ENCODE results near the gene PMEPA1.

PMEPA1 gene

GRCh38 chr20:57709823-57710799 is at the start of gene PMEPA1:
Gene PMEPA1 (minus strand): TSS chr20:57710015. CDS start chr20:57709582, 433 bp downstream.
- peak; percentile 83 to 90 for DNase-seq (ENCODE audit: low read depth in 2 of 2)

- no peak for DNase-seq (ENCODE audit: low read depth in 2 of 2)
Measured at GRCh38 chr20:57757767-57758166, 48.0 kb upstream of the PMEPA1 start.

GRCh38 chr20:57756921-57757320 is 47.1 kb upstream of the PMEPA1 start:
- DNase-seq (ENCODE audit: low read depth in 2 of 2) = no peak

GRCh38 chr20:57756213-57756612 is 46.4 kb upstream of the PMEPA1 start:
- DNase-seq (ENCODE audit: low read depth in 2 of 2) = no peak

- DNase-seq (ENCODE audit: low read depth in 2 of 2) = no peak
Measured at GRCh38 chr20:57755609-57756008, 45.8 kb upstream of the PMEPA1 start.

GRCh38 chr20:57754190-57754589 is 44.4 kb upstream of the PMEPA1 start:
- no peak for DNase-seq (ENCODE audit: low read depth in 2 of 2)

GRCh38 chr20:57753332-57754164 is 43.7 kb upstream of the PMEPA1 start:
- DNase-seq (ENCODE audit: low read depth in 2 of 2) = no peak

GRCh38 chr20:57751411-57751810 is 41.6 kb upstream of the PMEPA1 start:
- DNase-seq (ENCODE audit: low read depth in 2 of 2) = no peak

GRCh38 chr20:57749869-57750268 is 40.1 kb upstream of the PMEPA1 start:
- no peak for DNase-seq (ENCODE audit: low read depth in 2 of 2)

GRCh38 chr20:57749131-57749690 is 39.4 kb upstream of the PMEPA1 start:
- no peak for DNase-seq (ENCODE audit: low read depth in 2 of 2)

GRCh38 chr20:57748601-57749130 is 38.9 kb upstream of the PMEPA1 start:
- DNase-seq (ENCODE audit: low read depth in 2 of 2) = peak in 1 of 2 donors; percentile 22

GRCh38 chr20:57747861-57748481 is 38.2 kb upstream of the PMEPA1 start:
- DNase-seq (ENCODE audit: low read depth in 2 of 2) = no peak

GRCh38 chr20:57746832-57747404 is 37.1 kb upstream of the PMEPA1 start:
- no peak for DNase-seq (ENCODE audit: low read depth in 2 of 2)

GRCh38 chr20:57746201-57746600 is 36.4 kb upstream of the PMEPA1 start:
- no peak for DNase-seq (ENCODE audit: low read depth in 2 of 2)

GRCh38 chr20:57744206-57744605 is 34.4 kb upstream of the PMEPA1 start:
- no peak for DNase-seq (ENCODE audit: low read depth in 2 of 2)

- DNase-seq (ENCODE audit: low read depth in 2 of 2) = no peak
Measured at GRCh38 chr20:57743450-57744095, 33.8 kb upstream of the PMEPA1 start.

GRCh38 chr20:57742507-57743181 is 32.8 kb upstream of the PMEPA1 start:
- DNase-seq (ENCODE audit: low read depth in 2 of 2) = no peak

- no peak for DNase-seq (ENCODE audit: low read depth in 2 of 2)
Measured at GRCh38 chr20:57738484-57738883, 28.7 kb upstream of the PMEPA1 start.

GRCh38 chr20:57738053-57738452 is 28.2 kb upstream of the PMEPA1 start:
- no peak for DNase-seq (ENCODE audit: low read depth in 2 of 2)

GRCh38 chr20:57737349-57737748 is 27.5 kb upstream of the PMEPA1 start:
- no peak for DNase-seq (ENCODE audit: low read depth in 2 of 2)

Data from activated CD4-positive, alpha-beta T cell treated with anti-CD3 and anti-CD28 coated beads for 24 hours (primary cell).